ENCODE data around the gene MMP27. TPM values are rescaled to one million over a fixed set of nuclear protein-coding genes. Genes with fewer than 3 reads are reported as not detected.

Gene MMP27
- total RNA-seq, 2 donors from 2014 or later, result 0.47 TPM; not detected in 1

- no peak for ATAC-seq
- intact Hi-C loops (cut with DNase I, micrococcal nuclease), result no loop called here
These were observed 51.8 kb downstream of the MMP27 start for GRCh38 chr11:102653744-102654291.

GRCh38 chr11:102647430-102647829 is 58.1 kb downstream of the MMP27 start:
- DNase-seq (no peak), ATAC-seq (no peak)
- intact Hi-C loops (cut with DNase I, micrococcal nuclease), result no loop called here

More at GRCh38 chr11:102653744-102654291, 51.8 kb downstream of the MMP27 start:
- DNase-seq, result no peak

- no peak for DNase-seq
- intact Hi-C loops (cut with DNase I, micrococcal nuclease), result no loop called here
- no peak for ATAC-seq
These were observed 61.6 kb downstream of the MMP27 start for GRCh38 chr11:102643941-102644340.

Other genes with a start within 250 kb of the MMP27 start
- not detected for gene MMP7, start 175.0 kb downstream of the MMP27 start, total RNA-seq
- not detected for gene MMP20, start 80.4 kb downstream of the MMP27 start, total RNA-seq
- gene MMP8, start 19.2 kb upstream of the MMP27 start, total RNA-seq, result not detected
- under 1 TPM in 1 of 2 donors, not detected in 1; 0.47 TPM for gene MMP10, start 74.9 kb upstream of the MMP27 start, total RNA-seq
- gene MMP1, start 92.4 kb upstream of the MMP27 start, total RNA-seq, result under 1 TPM; 0.75 to 0.79 TPM
- 1 to 10 TPM in 1 of 2 donors, under 1 TPM in 1; 0.50 to 1.3 TPM for gene MMP3, start 137.8 kb upstream of the MMP27 start, total RNA-seq
- 10 to 100 TPM in 1 of 2 donors, 1 to 10 TPM in 1; 3.5 to 10.9 TPM for gene MMP12, start 169.2 kb upstream of the MMP27 start, total RNA-seq
- gene MMP13, start 250.0 kb upstream of the MMP27 start, total RNA-seq, result not detected

All from left colon (tissue), 2 donors.